ENCODE results near the gene ACYP1.

ACYP1 gene

DNA sequence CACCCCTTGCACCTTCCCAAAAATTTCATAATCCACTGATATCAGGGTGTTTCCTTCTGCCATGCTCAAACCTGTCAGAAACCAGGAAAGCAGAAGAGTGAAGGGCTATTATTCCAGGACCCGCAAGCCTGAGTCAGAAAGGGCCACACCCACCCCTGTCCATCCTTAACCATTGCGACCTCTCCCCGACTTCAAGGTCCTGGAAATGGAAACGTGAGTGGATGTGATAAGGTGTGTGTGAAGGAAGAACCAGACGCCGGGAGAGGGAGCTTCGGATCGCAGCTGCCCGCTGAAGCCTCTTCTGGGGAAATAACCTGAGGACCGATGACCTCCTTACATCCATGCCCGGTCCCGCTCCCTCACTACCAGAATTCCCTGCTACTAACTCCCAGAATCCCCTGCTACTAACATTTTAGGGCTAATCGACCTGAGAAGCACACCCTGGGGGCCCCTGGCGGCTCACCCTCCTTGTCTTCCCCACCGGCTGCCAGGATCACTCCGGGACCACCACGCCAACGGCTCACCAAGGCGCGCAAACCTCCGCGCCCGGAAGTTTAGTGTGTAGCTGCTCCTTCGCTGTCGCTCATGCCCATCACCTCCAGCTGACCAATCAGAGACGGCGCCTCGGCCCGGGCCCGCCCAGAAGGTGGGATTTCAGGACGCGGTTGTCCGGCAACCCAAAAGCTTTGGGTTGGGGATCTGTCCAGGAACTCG is at the start of gene ACYP1:
TSS of gene ACYP1 (minus strand) at position 534 of the 714 bp plus-strand sequence. CDS start at position 63, 471 bp downstream.
- DNase-seq (ENCODE audit: low spot score) = peak; percentile 87

DNA sequence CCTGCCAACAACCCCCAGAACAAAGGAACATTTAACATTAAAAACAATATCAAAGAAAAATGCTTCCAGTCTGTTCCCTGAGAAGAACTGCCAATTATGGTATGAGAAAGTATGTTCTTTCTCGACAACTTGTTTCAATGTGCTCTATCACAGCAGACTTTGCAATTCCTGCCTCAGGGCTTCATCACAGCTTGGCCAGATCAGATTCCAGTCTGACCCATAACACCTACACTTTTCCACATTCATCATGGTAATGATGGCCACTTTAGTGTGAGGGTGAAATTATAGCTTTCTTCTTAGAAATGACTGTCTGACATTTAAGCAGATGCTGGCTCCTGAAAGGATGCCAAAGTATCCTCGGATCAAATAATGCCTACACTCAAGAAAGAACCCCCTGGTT is 46.1 kb upstream of the ACYP1 start:
- DNase-seq (ENCODE audit: low spot score) = no peak

DNA sequence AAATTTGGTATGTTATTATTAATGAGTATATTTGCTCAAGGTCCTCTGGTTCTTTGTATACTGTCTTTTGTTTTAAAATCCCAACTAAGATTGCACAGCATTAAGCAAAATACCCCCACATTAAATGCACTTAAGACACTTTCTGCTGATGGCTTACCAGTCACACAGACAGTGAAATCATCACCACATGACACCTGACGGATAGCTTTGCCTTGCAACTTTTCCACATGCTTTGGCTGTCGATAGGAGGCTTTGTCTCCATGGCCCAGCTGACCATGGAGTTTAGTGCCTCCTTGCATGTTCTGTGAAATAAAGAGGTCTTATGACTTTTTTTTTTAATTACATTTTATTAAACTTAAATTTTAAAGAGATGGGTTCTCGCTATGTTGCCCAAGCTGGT is 43.4 kb upstream of the ACYP1 start:
- DNase-seq (ENCODE audit: low spot score) = no peak

DNA sequence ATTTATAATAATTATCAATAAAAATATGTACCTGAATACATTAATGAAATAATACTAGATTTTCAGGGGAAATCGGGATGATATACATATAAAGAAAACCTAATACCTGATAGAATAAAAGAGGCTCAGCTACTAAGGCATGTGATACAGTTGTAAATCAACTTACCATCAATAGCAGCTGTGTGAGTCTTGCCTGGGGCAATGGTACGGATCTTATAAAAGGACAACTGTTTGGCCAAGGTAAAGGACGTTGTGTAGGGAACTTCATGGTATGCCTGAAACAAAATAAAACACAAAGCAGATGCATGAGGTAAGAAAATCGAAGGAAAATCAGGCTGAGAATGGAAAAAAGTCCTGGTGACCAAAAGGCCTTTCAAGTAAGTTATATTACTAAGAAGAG is 37.7 kb upstream of the ACYP1 start:
- DNase-seq (ENCODE audit: low spot score) = no peak

DNA sequence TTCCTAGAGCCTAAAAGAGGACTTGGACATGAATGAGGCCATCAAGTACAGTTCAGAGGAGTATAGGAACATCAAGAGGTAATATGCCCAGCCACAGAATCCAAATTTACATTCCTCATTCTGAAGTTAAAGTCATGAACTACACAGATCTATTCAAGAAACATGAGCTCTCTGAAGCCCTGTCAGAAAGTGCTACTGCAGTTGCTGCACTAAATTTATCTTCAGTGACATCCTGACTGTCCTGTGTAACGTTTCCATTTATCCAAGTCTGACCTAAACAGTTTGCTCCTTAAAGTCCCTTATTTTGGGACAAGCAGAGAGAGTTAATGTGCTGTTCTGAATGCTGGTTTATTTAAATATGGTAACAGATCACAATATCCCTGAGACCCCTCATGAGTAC is 34.9 kb upstream of the ACYP1 start:
- no peak for DNase-seq (ENCODE audit: low spot score)

DNA sequence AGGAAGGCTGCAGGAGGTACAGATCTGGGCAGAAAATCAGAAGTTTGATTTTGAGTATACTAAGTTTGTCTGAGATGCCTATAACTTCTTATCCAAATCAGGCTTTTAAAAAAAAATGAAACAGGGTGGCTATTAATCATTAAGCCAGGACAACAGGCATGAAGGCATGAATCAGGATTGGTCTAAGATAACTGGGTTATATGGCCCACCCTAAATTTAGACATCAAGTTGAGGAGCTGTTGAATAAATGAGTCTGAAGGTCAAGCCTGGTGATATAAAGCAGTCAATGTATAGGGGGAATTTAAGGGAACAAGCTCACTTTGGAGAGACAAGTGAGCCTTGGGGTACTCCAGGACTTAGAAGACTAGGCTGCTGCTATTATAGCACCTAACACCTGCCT is 34.4 kb upstream of the ACYP1 start:
- DNase-seq (ENCODE audit: low spot score) = no peak

DNA sequence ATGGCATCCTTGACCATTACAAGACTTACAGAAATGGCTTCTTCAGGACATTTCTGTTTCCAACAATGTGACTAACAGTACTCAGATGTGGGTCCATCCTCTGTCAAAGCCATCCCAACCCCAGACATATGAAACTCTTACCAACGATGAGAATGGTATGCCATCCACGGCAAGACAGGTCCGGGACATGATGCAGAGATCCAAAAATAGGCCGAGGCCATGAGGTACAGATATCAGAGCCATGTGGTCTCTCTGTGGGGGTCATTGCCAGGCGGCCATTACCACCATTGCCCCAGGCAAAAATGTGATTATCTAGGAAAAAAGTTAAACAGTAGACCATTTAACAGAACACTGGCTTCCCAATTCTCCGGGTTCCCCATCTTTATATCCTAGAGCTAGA is 33.1 kb upstream of the ACYP1 start:
- no peak for DNase-seq (ENCODE audit: low spot score)

DNA sequence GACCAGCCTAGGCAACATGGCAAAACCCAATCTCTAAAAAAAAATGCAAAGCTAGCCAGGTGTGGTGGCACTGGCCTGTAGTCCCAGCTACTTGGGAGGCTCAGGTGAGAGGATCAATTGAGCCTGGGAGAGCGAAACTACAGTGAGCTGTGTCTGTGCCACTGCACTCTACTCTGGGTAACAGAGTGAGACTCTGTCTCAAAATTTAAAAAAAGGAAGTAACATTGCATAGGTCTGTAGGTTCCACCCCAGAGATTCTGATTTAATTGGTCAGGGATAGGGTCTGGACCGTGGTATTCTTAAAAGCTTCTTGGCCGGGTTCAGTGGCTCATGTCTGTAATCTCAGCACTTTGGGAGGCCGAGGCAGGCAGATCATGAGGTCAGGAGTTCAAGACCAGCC is 31.9 kb upstream of the ACYP1 start:
- DNase-seq (ENCODE audit: low spot score) = no peak

DNA sequence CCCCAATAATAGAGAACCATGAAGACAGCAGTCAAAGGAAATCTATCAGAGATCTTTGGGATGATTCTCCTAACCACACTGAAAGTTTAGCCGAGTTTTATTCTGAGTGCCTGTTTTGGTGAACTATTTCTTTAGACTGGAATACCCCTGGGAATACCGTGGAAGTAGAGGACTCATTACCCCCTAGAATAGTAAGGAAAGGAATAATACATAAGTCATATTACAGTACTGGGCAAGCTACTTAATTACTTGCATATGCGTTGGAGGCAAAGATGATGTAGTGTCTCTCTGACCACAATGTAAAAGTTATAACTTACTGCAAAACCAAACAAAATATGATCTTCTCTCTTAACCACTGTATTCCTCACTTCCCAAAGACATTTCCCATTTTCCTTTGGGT is 31.1 kb upstream of the ACYP1 start:
- no peak for DNase-seq (ENCODE audit: low spot score)

DNA sequence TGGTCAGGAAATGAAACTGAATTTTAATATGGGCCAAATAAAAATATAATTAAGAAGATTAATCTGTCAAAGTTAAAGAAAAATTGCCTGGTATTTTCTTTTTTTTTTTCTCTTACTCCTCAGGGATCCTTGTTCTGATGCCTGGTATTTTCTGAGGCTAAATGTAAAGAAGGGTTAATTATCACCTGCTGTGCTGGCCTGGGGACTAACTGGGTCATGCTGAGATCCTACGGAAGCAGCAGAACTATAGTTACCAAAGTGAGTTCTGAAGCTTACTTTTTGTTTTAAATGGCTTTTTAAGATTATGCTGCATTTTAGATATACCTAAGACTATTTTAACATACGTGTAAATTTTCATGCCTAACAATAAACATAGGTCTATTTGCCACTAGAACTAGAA is 28.9 kb upstream of the ACYP1 start:
- no peak for DNase-seq (ENCODE audit: low spot score)

DNA sequence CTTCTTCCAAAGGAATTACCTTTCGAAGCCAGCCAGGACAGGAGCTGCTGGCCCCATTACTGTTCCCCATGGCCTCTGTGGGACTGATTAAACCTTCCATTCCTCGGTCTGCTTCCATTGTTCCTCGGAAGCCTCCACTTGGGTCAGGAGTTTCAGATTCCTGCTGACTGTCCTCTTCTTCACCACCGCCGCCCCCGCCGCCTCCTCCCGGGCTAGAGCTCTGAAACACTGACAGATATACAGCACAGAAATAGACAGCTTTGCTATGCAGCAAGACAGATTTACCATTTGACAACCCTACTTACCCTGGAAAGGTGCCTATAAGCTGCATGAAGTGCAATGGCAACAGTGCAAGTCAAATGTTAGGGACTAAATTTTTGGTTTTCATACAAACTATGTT is 27.4 kb upstream of the ACYP1 start:
- DNase-seq (ENCODE audit: low spot score) = no peak

DNA sequence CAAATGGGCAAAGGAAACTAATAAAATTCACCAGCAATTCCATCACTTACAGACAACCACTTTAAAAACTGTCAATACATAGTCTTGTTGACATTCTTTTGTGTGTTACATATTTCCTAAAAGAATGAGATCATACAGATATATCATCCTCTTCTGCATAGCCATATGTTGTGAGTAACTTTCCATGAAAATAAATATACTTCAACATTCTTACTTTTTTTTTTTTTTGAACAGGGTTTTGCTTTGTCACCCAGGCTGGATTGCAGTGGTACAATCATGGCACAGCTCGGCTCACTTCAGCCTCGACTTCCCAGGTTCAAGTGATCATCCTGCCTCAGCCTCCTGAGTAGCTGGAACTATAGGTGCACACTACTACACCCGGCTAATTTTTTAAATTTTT is 26.5 kb upstream of the ACYP1 start:
- DNase-seq (ENCODE audit: low spot score) = no peak

DNA sequence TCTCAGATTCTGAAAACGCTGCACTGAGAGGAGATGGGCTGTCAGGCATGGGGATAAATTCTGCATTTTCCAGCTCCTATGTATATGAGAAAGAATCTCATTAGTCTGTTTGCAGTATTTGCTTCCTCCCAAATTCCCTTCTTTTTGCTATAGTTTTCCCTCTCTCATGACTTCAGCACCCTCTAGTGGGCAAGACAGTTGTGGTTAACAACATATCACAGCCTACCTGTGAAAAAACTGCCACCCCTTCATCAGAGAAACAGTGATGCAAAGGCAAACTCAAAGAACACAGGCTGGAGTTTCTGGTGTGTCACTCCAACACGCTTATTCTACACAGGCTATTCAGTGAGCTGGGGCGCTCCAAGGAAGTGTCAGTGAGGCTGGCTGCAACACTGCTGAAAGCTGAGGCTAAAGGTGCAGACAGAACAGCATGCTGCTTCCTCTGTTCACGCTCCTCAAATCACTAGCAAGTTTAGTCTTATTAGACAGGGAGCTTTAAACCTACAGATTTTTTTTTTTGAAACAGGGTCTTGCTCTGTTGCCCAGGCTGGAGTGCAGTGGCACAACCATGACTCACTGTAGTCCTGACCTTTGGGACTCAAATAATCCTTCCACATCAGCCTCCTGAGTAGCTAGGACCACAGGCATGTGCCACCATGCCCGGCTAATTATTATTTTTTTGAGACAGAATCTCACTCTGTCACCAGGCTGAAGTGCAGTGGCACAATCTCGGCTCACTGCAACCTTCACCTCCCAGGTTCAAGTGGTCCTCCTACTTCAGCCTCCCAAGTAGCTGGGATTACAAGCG is 24.9 kb upstream of the ACYP1 start:
- peak; percentile 79 for DNase-seq (ENCODE audit: low spot score)

DNA sequence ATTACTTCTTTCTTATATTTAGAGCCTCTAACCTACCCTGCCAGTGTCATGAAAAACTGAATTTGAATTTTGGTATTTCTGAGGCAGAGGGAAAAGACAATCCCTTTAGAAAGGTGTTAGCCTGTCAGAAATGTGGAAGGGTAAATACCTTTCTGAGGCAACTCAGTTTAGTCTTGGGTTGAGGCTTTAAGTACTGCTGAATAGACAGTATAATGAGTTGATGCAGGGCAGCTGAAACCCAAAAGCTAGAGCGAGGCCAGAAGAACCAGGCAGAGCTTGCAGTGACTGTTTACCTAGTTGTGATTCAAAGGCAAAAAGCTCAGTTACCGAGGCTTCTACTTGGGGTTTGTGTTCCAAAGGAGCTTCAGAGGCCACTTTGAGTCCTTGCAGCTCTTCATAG is 24.3 kb upstream of the ACYP1 start:
- no peak for DNase-seq (ENCODE audit: low spot score)

DNA sequence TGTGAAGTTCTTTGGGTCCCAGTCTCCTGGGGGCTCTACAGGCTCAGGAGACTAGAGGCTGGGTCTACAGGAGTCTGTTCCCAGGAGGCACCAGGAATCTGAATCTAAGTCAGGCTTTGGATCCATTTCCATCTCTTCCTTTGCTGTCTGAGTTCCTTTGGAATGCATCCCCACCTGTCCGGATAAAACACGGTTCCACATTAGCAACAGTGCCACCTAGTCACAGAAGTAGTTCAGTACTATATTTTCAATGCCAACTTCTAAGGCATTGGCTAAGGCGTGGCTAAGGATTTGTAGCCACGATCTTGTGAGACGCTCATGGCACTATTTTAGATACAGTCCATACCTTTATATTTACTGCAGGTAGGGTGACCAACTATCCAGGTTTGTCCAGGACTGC is 20.7 kb upstream of the ACYP1 start:
- DNase-seq (ENCODE audit: low spot score) = no peak

DNA sequence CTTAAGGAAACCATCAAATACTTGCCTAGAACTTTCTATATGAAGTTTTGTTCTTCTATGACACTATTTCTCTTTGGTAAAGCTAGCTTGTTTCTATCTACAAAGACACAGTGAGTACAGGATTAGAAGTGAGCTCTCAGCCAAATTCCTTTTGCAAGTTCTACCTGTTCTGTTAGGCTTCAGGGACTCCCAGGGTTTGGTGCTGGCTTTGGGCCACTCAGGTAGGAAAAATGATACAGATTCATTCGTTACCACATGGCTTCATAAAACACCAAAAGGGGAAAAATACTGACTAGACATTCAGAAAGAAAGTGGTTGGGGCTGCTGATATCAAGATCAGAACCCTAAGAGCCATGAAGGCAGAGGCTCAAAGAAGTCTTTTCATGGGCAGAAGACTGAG is 19.4 kb upstream of the ACYP1 start:
- no peak for DNase-seq (ENCODE audit: low spot score)

DNA sequence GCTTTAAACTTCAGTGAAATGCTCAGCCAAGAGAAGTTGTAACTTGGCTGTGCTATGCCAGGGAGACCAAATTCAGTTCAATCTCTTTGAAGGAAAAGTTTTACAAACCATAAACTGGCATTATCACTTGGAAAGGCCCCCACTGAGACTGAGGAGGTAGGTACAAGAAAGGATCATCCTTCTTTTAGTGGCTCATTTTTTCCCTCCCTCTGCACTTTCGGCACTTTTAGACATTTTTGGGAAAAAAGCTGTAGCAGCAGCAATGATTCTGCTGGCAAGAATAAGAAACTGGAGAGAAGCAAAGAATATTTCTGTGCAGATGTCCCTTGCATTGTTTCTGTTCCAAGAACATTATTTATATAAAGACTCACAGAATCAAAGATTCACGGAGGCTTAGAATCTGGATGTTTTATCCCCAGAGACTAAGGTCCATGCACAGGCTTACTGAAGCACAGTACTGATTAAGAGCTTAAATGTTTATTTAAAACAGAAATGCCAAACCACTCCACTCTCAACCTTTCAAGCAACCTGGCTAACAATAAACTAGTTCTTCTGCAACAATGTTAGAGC is 17.9 kb upstream of the ACYP1 start:
- DNase-seq (ENCODE audit: low spot score) = no peak

DNA sequence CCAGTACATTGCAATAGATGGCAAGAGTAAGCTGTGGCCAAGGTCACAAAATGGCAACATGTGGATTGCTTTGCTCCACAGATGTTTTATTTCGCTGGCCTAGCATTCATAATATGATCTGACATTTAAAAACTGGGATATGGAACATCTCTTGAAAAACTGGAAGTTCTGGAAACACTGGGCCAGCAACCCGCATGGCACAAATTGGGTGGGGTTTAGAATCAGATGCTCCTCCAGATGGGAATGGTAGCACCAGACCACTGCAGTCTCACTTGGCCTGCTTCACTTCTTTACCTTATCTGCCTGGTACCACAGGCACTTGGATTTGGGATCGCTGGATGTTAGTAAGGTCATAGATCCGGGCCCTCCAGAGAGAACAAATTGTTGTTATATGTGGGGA is 15.7 kb upstream of the ACYP1 start:
- no peak for DNase-seq (ENCODE audit: low spot score)

DNA sequence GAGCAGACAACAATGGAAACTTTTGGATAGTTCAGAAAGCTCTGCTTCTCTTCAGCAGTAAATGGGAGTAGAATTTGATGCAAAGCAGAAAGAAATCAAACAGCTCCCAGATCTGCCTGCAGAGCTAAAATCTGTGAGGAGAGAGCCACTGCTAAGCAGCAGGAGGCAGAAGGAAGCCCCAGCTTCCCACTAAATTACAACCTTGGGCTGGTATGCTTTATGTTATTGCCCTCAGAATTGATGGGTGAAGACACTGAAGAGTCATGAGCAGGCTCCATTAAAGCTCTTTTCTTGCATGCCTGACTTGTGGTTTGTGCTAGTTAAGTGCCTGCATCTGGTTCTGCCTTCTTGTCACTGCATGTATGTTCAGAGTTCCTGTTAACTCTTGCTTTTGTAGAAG is 14.0 kb upstream of the ACYP1 start:
- no peak for DNase-seq (ENCODE audit: low spot score)

DNA sequence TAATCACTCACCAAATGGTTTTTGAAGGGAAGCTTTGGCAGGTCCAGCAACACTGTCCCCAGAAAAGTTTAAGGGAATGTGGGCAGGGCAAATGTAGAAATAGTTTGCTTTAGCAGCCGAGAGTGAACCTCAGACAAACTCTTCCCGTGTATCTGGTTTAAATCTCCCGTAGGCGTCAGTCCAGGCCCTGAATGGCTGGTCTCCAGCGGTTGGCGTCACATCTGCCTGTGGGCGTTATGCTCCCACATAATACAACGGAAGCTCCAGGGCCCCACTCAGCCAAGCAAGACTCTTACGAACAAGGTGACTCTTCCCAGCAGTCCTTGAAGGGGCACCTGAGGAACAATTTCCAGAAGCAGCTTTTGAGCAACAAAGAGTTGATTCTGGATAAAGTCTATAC is 6.6 kb upstream of the ACYP1 start:
- DNase-seq (ENCODE audit: low spot score) = no peak

DNA sequence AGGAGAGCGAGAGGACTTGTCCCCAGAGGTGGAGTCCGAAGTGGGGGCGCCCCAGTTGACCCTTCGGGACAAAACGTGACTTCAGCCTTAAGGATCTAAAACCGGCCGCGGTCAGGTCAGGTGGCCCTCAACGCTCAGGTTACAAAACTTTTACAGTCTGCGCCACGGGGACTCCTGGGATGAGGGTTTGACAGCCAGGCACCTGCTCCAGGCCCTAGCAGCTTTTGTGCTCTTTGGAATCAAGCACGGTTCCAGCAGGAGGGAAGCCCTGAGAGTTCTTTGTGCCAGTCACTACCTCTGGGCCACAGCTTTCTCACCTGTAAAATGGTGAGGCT is 6.0 kb upstream of the ACYP1 start:
- DNase-seq (ENCODE audit: low spot score) = no peak

DNA sequence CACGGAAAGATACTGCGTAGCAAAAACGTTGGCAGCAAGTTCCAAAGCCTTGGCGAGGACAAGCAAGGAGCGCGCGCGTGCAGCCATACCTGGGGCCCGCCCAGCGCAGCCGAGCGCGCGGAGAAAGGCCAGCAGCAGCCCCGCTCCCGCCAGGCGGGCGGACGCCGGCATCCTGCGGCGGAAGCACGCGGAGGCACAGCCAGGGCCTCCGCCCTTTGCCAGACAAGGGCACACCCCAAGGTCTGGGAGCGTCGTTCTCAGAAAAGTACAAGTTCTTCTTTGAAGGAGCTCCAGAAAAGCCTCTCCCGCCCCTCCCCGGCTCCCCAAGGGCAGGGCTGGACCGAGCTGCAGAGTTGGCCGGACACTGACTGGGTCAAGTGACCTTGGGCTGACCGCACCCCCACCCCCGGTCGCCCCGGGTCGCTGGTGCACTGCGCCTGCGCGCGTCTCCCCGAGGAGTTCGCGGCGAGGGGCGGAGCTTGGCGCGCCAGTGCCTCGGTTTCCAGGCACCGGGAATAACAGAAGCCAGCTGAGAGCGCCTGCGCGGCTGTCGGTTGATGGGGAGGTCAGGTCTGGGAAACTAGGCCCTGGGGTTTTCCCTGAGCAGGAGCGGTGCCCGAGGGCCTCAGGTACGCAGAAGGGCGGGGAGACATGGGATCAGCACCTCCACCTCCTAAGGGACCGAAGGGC is 5.4 kb upstream of the ACYP1 start, which contains the start of gene ZC2HC1C:
TSS of gene ZC2HC1C (plus strand) at position 521 of the 690 bp plus-strand sequence. CDS start 933 bp downstream, outside the sequence.
- peak; percentile 94 for DNase-seq (ENCODE audit: low spot score)
